Femur (tissue), 1 donor: ENCODE measurements around the gene UNK.

ENCODE experiments used
- DNase-seq: peaks from one replicate; pipeline ENCODE4 v3.0.0-alpha.2; 2017

The UNK gene

DNA sequence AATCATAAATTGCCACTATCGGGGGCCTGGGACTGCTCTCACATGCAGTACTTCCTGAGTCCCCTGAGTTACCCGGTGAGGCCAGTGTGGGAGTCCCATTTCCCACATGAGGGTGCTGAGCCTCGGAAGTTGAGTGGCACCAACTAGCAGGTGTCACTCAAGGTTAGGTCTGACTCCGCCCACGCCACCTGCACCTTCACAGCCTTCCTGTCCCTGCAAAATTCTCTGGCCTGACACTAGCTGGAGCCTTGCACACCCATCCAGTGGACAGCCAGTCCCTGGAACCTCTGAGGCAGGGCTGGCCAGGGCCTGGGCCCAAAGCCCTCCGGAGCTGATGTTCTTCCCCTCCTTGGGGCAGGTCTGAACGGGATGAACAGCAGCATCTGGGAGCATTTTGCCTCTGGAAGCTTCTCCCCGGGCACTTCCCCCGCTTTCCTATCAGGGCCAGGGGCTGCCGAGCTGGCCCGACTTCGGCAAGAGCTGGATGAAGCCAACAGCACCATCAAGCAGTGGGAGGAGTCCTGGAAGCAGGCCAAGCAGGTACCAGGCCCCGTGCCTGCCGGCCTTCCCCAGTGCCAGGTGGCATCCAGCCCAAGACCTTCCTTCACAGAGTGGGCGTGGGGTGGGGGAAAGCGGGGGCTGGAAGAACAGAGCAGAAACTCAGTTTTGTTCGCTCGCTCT is 37.7 kb downstream of the UNK start:
- DNase-seq, result peak; percentile 19

DNA sequence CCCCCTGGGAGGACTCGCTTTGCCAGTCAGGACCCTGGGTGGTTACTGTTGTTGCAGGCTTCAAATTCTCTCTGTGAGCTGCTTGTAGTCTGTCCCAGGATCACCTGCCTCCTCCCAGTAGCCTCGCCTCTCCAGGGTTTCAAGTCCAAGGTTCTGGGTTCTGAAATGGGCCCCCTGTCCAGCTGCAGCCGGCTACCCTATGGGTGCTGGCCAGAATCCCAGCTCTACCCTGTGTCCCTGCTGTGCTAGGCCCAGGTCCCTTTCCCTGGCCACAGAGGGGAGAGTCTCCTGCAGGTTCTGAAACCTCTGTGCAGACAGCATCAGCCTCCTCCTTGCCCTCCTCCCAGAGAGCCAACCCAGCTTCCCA is 38.2 kb downstream of the UNK start:
- DNase-seq, result peak; percentile 16

DNA sequence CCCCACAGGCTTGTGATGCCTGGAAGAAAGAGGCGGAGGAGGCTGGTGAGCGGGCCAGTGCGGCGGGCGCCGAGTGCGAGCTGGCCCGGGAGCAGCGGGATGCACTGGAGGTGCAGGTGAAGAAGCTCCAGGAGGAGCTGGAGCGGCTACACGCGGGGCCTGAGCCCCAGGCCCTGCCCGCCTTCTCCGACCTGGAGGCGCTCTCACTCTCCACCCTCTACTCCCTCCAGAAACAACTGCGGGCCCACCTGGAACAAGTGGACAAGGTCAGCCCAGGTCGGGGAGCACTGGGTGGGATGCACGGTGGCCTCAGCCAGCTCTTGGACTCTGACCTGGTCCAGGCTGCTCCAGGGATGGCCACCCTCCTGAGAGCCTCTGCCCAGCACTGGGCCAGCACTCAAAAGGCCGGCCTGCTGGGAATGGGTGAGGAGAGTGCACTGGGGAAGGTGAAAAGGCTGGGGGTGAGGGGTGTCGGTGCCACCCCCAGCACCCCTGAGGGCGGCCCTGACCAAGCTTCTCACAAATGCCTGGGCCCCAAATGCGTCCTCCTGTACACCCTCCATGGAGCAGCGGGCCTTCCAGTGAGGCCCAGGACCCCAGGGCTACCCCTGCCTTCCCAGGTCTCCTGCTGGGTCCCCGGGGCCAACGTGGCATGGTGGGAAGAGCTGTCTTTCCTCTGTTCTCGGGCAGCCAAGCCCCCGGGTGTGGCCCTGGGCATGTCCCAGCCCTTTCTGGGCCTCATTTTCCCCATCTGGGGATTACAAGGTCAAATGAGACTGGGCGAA is 38.8 kb downstream of the UNK start:
- DNase-seq, result peak; percentile 19

DNA sequence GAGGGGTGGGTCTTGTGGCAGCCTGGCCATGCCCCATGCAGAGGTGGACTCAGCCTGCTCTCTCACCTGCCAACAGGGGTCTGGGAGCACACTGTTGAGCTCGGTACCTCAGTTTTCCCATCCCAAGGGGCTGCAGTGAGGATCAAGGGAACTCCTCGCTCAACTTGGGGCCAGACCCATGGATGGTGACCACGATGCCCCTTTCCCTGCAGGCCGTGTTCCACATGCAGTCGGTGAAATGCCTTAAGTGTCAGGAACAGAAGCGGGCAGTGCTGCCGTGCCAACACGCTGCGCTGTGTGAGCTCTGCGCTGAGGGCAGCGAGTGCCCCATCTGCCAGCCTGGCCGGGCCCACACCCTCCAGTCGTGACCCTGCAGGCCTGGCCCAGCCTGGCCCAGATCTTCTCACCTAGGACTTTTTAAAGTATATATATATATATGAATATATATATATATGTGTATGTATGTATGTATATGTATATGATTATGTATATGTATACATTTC is 39.5 kb downstream of the UNK start:
- no peak for DNase-seq

DNA sequence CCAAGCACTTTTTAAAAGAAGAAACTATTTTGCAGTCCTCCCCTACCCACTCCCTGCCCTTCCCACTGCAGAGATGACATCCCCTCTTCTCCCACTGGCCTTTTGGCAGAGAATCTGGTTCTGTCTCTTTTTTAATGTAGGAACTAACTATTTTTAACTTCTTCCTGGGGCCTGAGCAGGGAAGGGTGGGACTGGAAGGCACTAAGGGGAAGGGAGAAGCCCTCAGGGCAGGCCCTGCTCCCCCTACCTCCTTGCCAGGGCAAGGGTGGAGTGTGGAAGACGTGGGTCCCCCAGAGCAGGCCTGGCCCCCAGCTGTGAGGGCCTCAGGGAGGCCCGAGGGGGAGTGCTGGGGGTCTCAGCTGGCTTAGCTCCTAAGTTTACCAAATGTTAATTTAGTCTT is 40.1 kb downstream of the UNK start:
- no peak for DNase-seq

DNA sequence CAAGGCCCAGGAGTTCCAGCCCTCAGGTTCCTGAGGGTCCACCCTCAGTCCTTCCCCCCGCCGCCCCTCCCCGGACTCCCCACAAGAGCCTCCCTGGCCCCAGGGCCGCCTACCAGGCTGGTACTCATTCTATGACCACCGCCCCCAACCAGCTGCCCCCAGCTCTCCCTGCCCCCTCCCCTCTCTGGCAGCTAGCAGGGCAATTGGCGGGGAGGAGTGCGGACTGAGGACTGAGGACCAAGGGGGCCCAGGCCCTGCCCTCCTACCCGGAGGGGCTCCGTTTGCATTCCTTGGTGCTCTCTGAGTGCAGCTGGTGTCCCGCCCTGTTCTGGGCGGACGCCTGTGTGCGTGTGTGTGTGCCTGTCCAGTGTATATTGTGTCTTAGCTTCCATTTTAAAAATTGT is 40.5 kb downstream of the UNK start:
- DNase-seq, result peak; percentile 72

DNA sequence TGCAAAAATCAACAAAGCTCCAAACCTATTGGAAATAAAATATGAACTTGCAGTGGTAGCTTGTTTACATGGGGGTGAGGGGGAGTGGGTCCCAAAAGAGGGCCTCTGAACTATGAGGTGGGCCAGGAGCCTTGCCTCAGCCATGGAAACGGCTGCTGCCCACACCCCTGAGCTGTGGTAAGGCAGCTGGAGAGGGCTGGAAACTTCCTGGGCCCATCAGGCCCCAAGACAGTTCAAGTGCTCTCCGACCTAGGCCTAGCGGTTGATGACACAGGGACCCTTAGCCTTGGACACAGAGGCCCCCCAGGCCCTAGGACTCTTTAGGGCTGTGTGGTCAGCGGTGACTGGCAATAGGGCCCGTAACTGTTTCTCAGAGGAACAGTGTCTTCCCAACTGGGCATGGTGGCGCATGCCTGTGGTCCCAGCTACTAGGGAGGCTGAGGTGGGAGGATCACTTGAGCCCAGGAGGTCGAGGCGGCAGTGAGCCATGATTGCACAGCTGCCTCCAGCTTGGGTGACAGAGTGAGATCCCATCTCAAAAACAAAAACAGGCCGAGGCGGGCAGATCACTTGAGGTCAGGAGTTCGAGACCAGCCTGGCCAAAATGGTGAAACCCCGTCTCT is 41.3 kb downstream of the UNK start:
- no peak for DNase-seq

DNA sequence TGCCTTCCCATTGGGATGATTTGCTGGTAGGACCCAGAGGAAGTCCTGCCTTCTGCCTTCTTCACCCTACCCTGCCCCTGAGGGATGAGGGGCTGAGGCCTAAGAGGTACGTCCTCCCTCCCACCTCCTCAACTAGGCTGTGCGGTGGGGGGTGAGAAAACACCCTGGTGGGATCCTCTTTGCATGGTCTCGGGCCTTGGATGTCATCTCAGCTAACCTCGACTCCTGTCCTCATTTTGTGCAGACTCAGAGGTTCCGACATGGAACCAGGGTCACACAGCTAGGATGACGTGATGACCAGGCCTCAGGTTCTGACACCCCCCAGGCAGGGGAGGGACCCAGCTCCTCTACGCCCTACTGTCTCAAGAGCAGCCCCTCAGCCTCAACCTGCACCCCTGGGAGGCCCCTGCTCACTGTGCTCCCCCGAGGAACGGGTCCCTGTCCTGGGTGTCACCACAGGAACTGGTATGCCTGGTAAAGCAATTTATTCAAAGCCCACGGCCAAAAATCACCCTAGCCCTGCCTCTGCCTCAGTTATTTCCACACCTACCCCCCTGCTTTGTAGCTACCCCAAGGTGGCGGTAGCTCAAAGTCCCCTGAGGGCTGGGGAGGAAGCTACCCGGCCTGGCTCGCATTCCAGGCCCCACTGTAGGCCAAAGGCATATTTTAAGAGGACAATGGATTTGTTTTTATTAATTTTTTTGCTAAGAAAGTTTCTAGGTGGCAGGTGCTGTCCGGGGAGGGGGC is 42.1 kb downstream of the UNK start:
- DNase-seq, result no peak

DNA sequence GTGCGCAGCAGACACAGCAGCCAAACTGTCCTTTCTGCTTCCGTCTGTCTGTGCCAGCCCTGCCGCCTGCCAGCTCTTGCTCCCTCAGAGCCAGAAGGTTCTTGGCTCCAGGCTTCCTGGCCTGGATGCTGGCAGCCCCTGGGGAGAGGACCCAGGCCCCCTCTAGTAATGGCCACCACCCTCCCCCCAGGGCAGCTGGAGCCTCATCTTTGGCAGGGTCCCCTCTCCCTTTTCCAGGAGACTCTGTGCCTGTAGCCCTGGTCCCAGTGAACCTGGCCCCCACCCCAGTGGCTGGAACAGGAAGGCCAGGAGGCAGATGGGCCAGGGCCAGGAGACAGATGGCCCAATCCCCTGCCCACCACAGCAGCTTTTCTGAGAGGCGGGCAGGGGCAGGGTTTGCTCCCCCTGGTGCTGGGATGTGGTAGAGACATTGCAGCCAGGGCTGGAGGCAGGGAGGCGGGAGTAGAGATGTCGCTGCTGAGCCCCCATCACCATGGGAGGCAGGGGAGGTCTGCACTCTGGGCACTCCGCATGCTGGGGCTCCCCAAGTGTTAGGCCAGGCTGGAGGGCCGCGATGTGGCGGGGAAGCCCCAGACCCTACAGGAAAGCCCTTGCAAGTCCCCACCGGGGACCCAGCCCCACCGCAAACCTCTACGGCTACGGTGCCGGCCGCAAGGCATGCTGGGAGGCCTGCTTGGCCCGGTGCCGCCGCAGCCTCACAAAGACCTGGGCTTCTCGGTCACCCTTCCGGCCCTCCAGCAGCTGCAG is 42.9 kb downstream of the UNK start:
- peak; percentile 82 for DNase-seq

DNA sequence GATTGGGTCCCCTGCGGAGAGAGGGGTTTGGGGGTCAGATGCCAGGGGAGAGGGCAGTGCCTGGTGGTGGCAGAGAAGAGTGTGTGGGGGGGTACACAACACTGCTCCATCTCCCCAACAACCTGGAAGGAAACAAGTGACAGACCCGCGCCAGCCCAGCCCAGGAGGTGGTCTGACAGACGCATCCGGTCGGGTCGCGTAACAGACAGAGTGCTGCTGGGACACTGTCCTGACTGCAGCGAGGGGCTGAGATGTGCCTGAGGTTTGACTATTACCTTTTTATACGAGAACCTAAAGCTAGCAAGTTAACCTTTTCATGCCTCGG is 43.4 kb downstream of the UNK start:
- no peak for DNase-seq

DNA sequence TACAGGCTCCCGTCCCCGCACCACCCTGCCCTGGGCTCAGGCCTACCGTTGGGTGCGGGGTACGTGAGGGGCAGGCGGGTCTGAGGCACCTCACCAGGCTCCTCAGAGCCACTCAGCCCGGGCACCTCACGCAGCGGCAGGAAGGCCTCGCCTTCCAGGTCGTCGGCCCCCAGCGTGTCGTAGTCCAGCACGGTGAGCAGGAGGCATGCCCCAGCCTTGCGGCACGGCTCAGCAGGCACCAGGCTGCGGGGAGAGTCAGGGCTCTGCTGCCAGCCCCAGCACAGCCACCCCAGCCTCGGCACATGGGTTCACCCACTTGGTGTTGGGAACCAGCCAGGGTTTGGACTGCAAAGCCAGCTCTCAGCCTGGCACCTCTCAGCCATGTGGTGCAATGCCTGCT is 44.1 kb downstream of the UNK start:
- DNase-seq, result no peak

DNA sequence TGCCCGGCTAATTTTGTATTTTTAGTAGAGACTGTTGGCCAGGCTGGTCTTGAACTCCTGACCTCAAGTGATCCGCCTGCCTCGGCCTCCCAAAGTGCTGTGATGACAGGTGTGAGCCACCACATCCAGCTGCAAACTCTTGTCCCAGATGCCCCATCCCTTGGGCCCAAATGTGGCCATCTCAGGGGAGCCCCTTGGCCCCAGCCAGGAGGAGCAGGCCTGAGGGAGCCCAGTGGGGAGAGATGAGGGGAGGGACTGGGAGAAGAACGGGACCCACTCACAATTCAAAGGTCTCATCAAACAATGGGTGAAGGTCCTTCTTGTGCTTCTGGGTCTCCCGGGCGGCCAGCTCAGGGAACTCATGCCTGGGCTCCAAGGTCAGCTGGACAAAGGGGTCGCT is 45.1 kb downstream of the UNK start:
- DNase-seq, result no peak

DNA sequence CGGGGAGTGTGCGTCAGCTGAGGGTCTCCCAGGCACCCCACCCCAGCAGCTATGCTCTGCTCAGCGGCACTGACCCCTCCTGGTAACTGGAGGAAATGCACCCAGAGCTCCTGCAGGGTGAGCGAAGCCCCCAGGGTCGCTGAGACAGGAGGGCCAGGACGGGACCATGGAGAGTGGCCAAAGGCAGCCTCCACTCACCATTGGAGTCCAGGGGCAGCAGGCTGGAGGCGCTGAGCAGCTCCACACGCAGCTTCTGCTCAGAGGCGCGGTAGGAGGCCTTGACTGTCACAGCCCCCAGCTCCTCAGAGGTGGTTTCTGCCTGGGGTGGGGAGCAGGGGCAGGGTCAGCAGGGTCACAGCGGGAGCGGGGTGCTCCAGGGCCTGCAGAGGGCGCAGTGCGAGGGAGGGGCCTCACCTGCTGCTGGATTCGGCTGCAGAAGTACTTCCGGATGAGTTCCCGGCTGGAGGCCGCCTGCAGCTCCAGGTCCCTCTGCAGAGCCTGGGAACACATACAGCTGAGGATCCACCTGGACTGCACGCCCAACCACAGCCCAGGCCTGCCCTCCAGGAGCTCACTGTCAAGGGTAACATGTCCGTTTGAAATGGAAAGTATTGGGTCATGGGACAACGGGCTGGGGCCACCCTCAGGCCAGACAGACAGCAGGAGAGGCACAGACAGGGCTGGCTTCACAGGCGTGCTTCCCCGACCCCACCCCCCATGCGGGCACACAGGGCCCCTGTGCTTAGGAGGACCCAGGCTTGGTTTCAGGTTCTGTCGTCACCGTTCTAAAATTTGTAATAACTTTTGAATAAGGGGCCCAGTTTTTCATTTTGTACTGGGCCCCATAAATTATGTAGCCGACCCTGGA is 45.8 kb downstream of the UNK start:
- no peak for DNase-seq

DNA sequence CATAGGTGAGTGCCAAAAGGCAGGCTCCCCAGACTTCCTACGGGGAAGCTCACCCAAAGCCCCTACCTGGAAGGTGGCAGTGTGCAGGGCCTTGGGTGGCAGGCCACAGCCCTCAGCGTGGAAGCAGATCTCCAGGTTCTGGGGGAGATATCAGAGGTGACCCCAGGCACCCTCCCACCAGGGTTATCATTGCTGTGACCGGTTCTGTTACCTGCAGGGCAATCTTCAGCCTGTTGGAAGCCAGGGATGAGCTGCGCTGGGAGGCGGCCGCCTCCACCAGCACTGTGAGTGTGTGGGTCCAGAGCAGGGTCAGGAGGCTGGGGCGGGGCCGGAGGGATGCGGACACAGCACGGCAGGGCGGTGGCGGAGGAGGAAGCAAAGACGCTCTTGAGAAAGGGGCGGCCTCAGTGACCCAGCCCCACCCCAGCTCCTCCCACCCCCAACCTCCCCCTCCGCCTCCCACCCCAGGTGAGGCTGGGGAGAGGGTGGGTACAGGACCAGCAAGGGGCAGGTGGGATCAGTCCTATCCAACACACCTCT is 46.5 kb downstream of the UNK start:
- no peak for DNase-seq

DNA sequence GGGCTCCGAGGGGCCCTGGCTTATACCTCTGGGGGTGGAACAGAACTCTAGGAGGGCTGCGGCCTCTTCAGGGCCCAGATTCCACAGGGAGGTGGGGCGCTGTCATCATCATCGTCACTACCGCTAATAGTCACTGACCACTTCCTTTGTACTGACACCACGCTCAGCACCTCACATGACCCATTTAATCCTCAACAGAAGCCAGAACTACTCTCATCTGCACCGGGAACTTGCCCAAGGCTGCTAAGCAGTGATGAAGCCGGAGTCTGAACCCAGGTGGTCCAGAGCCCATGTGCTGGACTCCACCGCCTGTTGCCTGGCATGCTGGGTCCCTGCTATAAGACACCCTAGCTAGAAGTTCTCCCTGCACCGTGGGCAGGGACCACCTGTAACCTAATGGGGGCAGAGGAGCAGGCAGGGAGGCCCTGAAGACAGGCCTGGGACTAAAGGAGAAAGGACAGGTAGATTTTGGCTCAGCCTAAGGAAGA is 47.6 kb downstream of the UNK start:
- no peak for DNase-seq

DNA sequence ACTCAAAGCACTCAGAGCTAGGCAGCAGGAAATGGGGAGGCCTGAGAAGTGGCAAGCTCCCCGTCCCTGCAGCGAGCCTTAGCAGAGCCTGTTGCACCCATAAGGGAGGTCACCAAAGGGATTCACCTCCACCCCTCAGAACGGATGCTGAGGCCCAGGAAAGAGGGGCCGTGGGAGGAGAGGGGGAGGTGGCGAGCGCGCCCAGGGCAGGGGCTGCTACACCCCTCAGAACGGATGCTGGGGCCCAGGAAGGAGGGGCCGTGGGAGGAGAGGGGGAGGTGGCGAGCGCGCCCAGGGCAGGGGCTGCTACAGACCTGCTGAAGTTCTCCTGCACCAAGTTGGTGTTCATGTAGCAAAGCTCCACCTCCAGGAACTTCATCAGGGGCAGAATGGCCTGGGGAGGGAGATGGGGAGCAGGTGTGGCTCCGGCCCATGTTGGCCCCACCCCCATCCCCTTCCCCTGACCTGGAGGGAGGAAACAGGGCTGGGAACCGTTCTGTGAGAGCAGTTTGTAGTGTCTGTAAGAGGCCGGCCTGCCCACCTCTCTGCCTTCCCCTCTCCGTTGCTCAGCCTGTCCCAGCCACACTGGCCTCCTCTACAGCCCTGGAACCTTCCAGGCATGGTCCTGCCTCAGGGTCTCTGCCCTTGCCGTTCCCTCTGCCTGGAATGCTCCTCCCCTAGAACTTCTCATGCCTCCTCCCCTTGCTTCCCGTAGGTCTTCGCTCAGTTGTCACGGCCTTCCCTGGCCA is 48.2 kb downstream of the UNK start:
- DNase-seq, result no peak

DNA sequence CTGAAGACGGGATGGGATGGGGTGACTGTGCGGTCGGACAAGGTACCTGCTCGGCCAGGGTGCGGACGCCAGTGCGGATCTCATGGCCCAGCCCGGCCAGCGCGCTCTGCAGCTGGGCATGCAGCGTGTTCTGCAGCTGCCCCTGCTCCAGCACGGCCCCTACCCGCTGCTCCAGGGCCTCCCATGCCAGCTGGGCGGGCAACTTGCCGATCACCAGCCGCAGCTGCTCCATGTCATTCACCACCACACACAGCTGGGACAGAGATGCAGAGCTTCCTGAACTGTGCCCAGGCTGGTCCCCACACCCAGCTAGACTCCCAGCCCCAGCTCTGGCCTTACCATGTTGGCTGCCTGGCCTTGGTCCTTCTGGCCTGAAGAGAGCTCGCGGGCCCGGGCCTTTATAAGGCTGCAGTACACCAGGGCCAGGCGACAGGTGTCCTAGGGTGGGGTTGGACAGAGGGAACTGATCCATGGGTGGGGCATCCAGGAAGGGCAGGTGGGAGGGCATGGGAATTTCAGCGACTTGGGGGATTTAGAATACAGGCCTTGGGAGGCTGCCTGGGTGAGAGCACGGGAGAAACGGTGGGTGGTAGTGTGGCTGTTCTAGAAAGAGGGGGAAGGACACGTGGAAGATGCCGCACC is 49.8 kb downstream of the UNK start:
- DNase-seq, result peak; percentile 88

DNA sequence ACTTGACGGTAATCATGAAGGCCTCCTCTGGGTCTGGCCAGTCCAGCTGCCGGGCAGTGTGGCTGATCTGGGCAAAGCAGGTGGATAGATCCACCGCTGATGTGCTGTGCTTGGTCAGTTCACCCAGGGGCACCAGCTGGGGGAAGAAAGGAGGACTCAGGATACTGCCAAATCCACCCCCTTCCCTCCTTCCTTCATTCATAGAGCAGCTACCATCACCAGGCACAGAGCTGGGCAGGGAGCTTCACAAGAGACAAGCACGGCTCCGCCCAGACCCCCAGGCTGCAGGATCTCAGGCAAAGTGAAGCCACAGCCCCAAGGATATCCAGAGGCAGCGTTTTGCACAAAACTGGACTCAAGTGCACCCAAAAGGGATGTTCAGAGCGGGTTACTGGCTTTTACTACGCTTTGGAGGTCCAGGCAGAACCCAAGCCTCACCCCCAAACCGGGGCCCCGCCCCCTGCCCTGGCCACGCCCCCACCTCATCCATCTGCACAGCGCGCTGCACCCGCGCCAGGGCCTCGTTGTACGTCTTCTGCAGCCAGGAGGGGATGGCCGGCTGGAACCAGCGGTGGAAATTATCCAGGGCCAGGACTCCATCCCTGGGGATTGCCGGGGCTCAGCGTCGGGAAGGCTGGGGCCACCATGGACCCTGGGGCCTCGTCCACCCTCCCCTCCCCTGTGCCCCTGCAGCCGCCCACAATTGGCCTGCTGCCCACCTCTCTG is 50.5 kb downstream of the UNK start:
- no peak for DNase-seq

DNA sequence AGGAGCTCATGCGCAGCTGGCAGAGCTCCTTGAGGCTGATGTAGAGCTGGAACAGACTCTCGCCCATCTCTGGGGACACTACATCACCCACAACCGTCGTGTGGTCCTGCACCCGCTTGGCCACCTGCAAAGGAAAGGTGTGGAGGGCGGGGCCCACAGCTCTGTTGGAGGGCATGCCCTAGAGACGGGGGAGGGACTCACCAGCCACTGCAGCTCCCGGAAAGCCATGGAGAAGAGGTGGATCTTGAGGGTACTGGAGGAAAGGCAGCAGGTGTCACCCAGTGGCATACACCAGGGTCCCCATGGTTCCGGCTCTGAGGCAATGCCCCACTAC is 51.0 kb downstream of the UNK start:
- no peak for DNase-seq
